SHP77 treated with DMSO at 0.1 percent for 48 hours (cell line): ENCODE data around the gene CLCN3.
"Not testable (repeated sequence)": the region's sequence is repeated elsewhere in the genome, so short reads cannot be mapped to it uniquely, and the experiment has no call there.

ENCODE experiments used
- DNase-seq: peaks from one replicate; lab custom pipeline; 2025; lab: John Stamatoyannopoulos, UW

CLCN3 gene

DNA sequence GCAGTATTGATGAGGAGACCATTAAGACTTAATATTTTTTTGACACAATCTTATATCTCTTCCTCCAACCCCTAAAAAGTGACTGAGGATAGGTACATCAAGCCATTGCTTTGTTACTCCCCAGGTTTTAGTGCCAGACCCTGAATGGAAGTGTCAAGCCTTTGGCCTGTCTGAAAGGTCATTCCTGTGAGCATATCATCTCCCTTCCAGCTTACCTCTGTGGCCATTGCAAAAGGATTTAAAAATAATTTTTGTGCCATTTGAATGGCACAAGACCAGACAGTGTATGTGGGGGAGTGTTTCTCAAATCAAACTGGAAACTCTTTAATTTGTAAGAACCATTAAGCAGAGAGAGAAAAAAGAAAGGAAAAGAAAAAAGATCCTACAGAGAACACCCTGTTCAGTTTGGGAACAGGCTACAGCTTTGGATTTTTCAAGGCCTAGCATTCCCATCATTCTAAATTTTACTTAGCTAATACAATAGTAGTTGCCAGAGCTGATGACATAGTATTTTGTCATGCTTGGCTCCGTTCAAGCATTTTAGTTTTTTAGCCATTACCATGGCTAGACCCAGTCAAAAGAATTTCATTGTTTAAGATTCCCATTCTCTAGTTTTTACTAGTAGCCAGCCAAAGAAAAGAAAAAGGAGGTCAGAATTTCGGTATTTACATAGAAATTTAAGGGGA lies 87.7 kb downstream of the CLCN3 start:
- DNase-seq = no peak

DNA sequence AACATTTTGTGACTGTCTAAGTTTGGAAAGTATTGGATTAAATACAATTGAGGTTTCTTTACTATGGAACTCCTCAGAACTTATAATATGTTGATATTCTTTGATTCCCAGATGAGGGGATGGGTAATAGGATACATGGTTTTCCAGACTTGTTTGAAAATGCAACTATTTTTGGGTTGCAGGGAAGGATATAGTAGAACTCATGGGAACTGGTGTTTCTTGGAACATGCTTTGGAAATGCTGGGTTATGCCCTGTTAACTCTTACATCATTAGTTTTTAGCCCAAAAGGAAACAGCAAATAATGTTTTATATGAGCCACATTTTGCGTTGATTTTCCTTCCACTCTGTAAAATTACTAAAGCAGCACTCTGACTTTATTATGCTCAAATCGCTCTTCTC lies 95.4 kb downstream of the CLCN3 start:
- DNase-seq = no peak

DNA sequence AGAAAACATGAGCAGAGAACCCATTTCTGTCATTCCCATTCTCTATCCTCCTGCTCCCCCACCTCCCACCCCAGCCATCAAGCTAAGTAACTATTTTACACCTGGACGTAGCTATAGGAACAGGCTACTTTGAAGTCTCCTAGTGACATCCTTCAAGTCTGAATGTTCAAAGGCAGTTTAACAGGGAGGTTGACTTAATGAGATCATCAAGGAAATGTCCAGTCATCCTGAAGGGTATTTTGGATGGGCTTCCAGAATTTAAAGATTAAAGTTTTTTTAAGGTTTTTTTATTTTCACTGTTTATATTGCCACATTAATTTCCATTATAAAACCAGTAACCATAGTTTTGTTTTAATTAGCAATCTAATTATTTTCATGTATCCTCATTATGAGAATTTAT lies 96.3 kb downstream of the CLCN3 start:
- no peak for DNase-seq

DNA sequence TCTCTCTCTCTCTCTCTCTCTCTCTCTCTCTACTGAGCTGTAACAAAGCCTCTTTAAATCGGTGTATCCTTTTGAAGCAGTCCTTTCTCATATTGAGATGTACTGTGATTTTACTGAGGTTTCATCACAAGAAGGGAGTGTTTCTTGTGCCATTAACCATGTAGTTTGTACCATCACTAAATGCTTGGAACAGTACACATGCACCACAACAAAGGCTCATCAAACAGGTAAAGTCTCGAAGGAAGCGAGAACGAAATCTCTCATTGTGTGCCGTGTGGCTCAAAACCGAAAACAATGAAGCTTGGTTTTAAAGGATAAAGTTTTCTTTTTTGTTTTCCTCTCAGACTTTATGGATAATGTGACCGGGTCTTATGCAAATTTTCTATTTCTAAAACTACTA lies 100.2 kb downstream of the CLCN3 start:
- DNase-seq = no peak

DNA sequence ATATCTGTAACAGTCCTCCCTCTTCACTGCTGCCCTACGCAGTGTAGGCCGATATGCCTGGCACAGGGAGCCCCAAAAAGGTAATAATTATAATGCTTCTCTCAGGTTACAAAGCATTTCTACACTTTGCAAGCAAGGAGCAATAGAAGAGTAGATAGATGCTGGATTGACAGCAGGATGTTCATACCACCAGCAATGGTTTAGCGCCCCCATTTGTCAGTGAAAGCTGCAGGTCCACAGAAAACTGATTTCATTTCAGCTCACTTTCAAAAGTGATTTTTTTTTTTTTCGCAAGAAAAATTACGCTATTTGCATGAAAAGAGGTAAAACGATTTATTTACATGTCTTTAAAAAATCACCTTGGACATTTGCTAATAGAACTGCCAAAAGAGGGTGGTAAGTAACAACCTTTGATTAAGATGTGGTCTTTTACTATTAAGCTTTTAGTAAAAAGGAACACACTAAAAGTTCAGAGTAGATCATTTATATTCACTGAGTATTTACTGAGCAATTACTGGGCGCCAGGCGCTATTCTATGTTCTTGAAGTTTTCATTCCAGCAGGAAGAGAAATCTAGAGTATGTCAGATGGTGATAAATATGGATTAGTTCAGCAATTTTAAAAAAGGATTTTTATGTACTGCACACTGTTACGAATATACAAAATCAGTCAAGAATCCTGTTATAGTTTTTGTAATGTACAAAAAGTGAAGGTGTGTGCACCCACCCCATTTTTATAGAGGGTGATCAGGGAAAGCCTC lies 103.0 kb downstream of the CLCN3 start:
- DNase-seq = no peak

DNA sequence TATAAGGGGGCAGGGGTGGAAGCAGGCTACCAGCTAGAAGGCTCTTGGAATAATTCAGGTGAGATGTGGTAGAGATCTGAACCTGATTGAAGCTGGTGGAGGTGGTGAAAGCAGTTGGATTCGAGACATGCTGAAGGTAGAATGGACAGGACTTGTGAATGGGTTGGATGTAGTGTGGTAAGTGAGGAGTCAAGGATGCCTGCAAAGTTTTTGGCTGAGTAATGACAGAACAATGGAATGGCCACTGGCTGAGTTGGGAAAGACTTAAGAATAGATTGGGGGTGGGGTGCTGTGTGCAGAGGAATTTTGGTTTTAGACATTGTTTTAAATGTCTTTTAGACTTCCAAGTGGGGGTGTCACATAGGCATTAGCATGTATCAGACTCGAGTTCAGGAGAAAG lies 103.9 kb downstream of the CLCN3 start:
- no peak for DNase-seq

DNA sequence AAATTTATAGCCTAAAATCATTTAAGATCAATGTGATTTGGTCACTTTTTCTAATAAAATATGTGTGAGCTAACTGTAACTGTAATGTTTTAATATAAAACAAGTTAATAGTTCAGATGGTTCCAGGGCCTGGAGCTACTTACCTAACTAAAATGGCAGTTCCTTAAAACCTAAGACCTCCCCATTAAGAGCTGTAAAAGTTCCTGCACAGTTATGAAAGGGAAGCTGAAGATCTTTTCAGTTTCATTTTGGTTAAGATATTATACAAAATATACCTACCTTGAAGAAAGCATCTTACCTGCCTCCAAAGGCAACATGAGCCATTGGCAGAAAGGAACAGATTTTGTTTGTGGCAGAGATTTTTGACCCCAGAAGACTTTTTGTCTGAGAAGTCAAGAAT lies 107.2 kb downstream of the CLCN3 start:
- no peak for DNase-seq

DNA sequence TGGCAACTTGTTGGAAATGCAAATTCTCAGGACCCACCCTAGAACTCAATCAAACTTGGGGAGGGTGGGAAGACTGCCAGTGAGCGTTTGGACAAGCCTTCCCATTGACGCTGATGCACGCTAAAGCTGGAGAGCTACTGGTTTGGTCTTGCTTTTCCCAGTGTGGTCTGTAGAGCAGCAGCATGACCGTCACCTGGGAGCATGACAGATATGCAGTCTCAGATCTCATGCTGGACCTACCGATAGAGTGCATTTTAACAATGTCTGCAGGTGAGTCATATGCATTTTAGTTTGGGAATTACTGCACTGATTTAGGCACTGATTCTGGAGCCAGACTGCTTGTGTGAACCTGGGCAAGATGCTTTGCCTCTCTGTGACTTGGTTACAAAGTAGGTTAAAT lies 110.2 kb downstream of the CLCN3 start:
- no peak for DNase-seq

DNA sequence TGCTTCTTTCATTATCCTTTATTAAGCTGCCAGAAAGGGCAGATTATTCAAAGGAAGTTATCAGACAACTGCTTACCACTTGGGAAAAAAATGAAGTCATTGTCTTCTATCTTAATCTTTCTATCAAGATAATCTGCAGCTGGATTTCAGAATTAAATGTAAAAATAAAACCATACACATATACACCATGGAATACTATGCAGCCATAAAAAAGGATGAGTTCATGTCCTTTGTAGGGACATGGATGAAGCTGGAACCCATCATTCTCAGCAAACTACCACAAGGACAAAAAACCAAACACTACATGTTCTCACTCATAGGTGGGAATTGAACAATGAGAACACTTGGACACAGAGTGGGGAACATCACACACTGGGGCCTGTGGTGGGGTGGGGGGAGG lies 118.2 kb downstream of the CLCN3 start:
- DNase-seq = not testable (repeated sequence)

DNA sequence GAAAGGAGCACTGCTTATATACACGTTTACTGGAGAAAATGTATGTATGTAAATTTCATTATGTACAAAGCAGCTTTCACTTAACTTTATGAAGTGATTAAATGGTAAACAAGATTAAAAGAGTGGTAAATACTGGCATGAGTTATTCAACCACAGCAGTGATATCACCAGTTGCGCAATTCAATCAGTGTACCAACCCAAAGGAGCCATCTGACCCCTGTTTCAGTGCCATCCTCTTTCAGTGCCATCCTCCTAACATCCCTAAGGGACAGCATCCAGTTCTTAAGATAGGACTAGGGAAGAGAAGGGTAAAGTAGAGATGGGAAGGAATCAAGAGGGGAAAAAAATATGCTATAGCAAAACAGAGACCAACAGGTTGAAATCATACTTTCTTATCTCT lies 121.2 kb downstream of the CLCN3 start:
- no peak for DNase-seq

DNA sequence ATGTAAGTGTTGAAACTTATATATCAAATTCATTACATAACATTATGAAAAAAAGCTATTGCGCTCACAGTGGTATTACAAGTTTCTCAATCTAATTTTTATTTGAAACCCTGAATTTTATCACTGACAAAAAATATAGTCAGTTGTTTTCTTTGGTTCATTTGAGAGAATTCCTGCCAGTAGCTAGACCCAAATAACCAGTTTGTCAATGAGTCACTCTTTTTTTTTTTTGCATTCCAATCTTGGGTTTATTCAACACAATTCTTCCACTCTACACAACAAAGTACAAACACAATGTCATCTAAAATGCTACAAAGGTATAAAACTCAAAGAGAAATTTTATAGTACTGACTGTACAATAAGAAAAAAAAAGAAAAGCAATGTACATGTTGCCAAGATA lies 124.2 kb downstream of the CLCN3 start:
- no peak for DNase-seq

DNA sequence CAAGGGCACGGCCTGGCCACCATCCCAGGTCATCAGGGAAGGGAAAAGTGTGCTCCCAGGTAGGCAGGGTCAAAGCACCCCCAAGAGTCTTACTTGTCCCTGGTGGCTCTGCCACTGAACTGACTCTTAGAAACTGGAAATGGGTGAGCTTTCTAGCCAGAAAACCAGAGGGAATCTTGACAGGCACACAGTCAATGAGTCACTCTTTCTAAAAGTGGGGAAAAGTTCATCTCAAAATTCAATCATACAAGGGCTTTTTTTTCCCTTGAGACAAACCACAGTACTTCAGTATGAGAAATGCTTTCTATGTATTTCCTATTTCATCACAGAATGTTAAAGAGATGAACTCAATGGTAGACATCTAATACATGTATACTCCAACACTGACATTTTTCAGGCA lies 124.9 kb downstream of the CLCN3 start:
- no peak for DNase-seq

DNA sequence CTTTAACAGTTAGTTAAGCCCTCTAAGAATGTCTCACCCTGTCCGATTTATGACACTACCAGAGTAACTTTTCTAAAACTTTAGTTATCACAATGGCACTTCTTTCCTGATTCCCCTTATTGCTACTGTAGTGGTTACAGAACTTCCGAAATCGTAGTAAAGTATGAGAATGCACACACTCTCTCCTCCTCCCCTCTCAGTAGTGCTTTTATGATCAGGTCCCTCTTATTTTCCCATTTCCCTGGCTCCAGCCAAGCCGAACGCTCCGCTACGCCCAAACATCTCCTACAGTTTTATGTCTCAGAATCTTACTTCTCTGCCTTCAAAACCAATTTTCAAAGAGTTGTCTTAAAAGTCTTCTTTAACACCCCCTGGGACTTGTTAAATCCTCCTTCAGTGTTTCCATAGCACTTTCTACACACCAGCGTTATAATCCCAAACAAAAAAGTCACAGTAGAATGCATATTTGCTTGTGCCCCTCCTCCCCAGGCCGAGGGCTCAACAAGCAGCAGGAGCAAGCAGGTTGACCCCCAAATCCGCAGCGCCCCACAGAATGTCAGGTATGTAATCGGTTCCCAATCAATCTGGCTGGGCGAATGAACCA lies 136.7 kb downstream of the CLCN3 start:
- DNase-seq = no peak

DNA sequence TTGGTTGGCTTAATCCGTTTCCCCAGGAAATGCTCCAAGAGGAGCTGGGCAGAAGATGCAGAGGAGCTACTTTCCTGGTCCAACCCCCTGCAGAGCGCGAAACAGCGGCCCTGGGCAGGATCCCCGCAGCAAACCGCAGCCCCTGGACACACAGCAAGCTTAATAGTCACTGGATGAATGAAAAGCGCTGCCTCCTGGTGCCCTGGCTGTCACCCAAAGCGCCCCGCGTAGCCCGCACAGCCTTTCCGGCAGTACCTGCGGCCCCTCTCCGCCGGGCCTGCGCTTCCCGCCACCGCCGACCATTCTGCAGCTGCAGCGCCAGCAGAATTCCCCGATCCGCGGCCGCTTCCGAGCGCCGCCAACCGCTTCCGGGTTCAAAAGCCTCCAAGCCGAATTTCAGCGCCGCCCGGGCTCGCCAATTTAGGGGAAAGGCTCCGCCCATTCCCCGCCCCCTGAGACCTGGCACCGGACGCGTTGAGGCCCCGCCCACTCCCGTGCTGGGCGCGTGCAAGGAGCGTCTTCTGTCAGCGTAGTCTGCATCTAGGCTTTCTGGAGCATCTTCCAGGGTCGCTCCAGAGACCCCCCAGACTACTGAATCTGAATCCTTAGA lies 137.3 kb downstream of the CLCN3 start, which contains the start of gene HPF1:
Gene HPF1, minus strand, starts transcription at position 370 of the 610 bp plus-strand sequence. Its CDS starts 67 bp downstream, at position 303.
- peak; percentile 83 for DNase-seq

DNA sequence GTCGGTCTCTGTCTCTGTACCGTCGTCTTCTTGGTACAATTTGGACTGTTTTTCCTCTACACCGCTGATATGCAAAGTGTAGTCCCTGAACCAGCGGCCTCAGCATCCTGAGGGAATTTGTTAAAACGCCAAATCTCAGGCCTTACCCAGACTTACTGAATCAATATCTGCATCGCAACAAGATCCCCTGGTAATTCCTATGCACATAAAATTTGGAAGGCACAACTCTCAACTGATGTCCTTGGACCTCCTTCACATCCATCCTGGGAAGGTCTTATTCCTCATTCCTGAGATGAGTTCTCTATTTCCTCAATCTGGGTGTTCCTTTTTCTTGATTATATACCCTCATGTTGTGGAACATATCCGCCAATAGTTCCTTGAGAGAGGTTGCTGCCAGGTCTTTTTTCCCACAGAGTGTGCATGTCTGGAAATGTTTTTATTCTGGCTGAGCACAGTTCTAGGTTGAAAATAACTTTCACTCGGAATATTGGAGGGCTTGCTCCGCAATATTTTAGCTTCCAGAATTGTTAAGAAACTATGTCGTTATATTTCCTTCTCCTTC lies 138.1 kb downstream of the CLCN3 start:
- DNase-seq = no peak

DNA sequence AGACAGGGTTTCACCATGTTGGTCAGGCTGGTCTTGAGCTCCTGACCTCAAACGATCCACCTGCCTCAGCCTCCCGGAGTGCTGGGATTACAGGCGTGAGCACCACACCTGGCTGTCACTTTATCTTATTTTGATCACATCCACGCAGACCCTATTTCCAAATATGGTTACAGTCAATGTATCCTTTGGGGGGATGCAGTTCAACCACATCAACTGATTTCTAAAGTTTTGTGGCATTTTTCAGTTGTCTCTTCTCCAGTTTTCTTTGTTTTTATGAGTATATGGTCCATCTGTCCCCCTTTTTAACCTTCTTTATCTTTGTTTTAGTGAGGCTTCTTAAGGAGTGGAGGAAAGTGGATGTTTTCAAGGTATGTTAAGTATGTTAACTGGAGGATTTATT lies 141.5 kb downstream of the CLCN3 start:
- DNase-seq = no peak

DNA sequence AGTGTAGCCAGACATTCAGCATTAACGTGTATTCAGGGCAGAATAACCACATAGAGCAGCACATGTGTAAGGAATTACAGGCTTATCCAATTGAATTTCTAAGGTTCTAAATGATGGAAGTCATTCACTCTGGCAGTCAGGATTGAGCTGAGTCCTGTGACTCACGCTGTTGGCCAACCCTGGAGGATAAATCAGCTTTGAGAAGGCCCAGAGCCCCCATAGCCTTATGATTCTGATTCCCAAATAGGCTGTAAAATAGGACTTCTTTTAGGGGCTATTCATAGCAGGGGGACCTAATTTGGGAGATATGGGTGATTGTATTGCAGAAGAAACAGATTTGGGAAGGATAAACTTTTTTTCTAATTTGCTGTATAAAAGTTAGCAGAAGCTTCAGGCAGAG lies 145.5 kb downstream of the CLCN3 start:
- no peak for DNase-seq

DNA sequence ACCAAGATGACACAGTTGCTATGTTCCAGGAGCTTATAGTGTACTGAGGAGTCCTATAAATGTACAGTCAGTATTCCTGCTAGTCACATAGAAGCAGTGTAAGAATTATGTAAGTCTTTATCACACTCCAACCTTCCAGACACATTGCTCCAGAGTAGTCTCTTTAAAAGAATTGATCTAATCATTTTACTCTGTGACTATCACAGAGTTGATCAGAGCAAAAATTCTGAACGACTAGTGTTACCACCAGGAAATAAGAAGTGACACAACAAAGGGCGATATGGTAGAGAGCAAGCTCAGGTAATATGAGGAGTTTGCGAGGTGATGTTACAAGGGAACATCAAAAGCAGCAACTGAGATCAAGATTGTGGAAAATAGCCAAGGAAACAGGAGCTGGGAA lies 146.4 kb downstream of the CLCN3 start:
- DNase-seq = no peak

DNA sequence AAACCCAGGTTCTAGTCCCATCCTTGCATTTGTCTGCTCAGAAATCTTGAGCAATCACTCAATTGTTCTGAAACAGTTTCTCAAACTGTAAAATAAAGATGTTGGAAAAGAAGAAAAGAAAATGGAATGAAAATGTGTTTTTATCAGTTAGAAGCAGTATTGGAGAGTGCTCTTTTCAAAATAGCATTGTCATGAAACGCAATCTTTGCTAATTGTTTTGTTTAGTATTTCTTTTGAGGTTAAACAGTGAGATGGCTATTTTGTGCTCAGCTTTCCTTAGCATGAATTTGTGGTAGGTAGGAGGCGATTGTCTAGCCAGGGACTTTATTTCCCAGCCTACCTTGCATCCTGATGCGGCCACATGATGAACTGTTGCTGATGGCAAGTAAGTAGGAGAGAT lies 148.0 kb downstream of the CLCN3 start:
- no peak for DNase-seq

DNA sequence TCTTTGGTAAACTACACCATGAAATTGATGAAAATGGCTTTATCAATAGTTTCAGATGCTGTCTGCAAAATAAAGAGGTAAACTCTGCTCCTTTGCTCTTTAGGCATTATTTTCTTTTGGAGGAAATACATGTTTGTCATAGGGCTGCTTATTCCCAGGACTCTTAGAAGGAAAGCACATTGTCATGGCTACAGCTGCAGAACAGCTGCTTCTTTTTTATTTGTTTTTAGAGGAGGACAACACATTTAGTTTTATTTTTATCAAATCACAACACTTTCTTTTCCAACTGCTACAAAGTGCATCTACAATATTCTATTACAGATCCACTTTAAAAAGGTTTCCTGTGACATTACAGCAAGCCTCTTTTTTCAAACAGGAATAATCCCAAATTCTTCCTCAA lies 150.0 kb downstream of the CLCN3 start:
- DNase-seq = no peak

DNA sequence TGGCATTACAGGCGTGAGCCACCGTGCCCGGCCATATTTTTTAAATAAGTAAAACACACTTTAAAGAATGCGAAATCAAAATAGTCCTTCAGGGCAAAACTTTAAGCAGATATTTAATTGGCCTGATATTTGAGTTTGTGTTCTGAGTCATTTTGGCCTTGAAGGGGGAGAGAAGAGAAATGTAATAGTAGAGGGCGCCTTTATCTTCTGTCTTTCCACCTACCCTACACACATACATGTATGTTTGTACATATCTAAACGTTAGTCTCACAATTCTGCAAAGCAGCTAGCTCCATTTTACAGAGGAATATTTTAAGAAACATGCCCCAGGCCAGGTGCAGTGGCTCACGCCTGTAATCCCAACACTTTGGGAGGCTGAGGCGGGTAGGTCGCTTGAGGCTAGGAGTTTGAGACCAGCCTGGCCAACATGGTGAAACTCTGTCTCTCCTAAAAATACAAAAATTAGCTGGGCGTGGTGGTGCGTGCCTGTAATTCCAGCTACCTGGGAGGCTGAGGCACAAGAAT lies 151.2 kb downstream of the CLCN3 start:
- not testable (repeated sequence) for DNase-seq
